Stimulated activated memory B cell treated with anti-CD40 and anti-IgM and Interleukin-4, amounts not matched to agents 10 μg/mL and 1 μg/mL and 100 μg/mL, for 72 hours (primary cell): ENCODE measurements around the gene THAP7.
"Not testable (repeated sequence)": the region's sequence is repeated elsewhere in the genome, so short reads cannot be mapped to it uniquely, and the experiment has no call there.

Source experiments
- ATAC-seq: fragments of 150-1000 bp; cut with Tn5 transposase; 2 replicates; pipeline ENCODE4 v1.10.0; 2021
- H3K27ac Mint-ChIP-seq: one replicate; pipeline ENCODE4 v1.8.0; 2022; ENCODE audit warnings: mild to moderate bottlenecking, mixed read lengths
- H3K27me3 Mint-ChIP-seq: one replicate; pipeline ENCODE4 v1.8.0; 2022; ENCODE audit warnings: mixed read lengths
- H3K36me3 Mint-ChIP-seq: one replicate; pipeline ENCODE4 v1.8.0; 2022; ENCODE audit warnings: mixed read lengths
- H3K4me1 Mint-ChIP-seq: one replicate; pipeline ENCODE4 v1.8.0; 2022; ENCODE audit warnings: mixed read lengths
- H3K4me3 Mint-ChIP-seq: one replicate; pipeline ENCODE4 v1.8.0; 2022; ENCODE audit warnings: mild to moderate bottlenecking, moderate library complexity, mixed read lengths
- H3K9me3 Mint-ChIP-seq: one replicate; pipeline ENCODE4 v1.8.0; 2022; ENCODE audit warnings: mixed read lengths

THAP7 gene, protein sequence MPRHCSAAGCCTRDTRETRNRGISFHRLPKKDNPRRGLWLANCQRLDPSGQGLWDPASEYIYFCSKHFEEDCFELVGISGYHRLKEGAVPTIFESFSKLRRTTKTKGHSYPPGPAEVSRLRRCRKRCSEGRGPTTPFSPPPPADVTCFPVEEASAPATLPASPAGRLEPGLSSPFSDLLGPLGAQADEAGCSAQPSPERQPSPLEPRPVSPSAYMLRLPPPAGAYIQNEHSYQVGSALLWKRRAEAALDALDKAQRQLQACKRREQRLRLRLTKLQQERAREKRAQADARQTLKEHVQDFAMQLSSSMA

DNA sequence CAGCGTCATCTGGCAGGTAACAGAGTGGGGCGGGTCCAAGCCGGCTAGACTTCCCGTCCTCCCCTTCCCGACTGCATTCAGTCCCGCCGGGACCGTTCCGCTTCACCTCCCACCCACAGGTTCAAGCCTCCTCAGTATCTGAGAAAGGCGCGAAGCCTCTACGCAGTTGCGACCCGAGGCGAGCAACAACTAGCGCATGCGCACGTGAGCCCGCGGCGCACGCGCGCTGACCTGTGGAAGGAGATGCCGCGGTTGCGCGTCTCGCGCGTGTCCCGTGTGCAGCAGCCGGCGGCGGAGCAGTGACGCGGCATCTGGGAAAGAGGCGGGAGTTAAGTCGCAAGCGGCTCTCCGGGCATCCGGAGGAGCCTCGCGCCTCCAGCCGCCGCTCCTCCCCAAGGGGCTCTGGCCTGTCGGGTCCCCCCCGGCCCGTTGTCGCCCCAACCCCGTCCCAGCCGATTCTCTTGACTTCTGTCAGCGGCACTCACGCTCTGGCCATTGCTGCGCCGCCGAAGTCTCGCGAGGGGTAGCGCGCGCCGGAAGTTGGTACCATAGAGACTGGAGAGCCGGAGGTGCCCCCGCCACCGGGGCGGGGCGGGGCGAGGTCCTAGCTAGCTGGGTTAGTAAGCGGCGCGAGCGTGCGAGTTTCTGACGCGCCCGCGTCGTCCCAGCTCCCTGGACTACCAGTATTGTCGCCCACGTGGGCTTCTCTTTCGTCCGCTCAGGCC lies at the start of gene THAP7:
Gene THAP7 (minus strand): TSS at position 518 of the 725 bp plus-strand sequence. CDS start 207 bp downstream, at position 311.
- Mint-ChIP-seq H3K36me3 (peaks cover 6% of the 10 kb centered on the region), H3K9me3 (no peaks in the 10 kb centered on the region)
- peak; percentile 97 for ATAC-seq

DNA sequence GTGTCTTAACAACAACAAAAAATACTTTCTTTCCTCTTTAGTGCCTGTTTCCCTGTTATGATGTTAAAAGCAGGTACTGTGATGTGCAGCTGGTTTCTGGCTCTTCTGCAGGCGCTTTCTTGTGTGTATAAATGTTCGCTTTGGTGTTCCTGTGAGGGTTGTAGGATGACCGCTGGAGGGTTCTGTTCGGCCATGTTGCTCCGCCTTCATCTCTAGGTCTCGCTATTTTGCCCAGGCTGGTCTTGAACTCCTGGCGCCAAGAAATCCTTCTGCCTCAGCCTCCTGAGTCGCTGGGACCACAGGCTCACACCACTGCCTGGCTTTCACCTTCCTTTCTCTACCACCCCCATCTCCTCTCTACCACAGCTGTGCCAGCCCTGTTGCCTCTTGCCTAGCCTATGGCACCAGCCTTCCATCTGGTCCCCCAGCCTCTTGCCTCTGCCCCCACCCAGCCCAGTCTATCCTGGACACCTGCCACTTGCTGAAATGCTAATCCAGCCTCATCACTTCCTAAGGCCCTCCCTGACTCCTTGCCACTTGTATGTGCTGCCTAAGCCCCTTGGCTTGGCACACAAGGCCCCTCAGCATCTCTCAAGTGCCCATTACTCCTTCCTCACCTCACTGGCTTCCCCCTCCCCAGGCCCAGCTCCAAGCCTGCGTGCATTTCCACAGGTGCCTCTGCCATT lies 49.4 kb upstream of the THAP7 start:
- Mint-ChIP-seq H3K27me3 (peaks cover 43% of the 10 kb centered on the region), H3K4me3 (no peak overlapping the region), H3K27ac (no peak overlapping the region), H3K4me1 (peaks cover 16% of the 10 kb centered on the region), H3K9me3 (no peaks in the 10 kb centered on the region), H3K36me3 (no peaks in the 10 kb centered on the region)
- ATAC-seq: no peak

More for the DNA sequence above, at the start of gene THAP7:
- no peaks in the 10 kb centered on the region for H3K27me3 Mint-ChIP-seq
- H3K4me1 Mint-ChIP-seq: peaks cover 40% of the 10 kb centered on the region
- peak within 1 kb of the TSS; percentile 97 for H3K27ac Mint-ChIP-seq
- H3K4me3 Mint-ChIP-seq: peak within 1 kb of the TSS; percentile 97

DNA sequence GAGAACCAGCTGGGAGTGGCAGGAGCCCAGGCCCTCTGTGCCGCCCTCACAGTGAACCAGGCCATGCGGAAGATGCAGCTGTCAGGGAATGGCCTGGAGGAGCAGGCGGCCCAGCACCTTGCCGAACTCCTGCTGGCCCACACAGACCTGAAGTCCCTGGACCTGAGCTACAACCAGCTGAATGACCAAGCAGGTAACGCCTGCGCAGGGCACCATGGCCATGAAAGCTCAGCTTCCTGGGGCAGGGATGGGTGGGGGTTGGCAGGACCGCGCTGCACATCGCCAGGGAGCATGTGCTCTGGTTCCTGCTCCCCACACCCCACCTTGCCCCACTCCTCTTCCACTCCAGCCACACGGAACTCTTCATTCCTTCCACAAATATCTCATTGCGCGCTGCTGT lies 47.0 kb upstream of the THAP7 start:
- peaks cover 26% of the 10 kb centered on the region for H3K4me1 Mint-ChIP-seq
- ATAC-seq, H3K27ac Mint-ChIP-seq, H3K36me3 Mint-ChIP-seq, H3K4me3 Mint-ChIP-seq, H3K9me3 Mint-ChIP-seq: not testable (repeated sequence)
- H3K27me3 Mint-ChIP-seq: peaks cover 44% of the 10 kb centered on the region

DNA sequence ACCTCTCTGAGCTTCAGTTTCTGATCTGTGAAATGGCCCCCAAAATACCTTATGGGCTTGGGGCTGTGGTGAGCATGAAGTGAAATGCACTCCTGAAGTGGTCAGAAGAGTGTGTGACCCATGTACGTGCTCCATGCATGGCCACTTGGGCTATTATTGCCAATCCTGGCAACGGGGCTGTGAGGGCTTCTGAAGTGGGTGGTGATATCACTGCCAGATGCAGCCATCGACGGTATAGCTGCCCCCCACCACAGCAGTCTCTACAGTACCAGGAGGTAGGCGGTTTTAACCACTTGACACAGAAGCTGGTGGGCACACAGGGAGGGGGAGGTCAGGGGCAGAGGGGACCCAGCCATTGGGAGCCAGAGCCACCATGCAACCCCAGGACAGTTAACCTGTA lies 46.5 kb upstream of the THAP7 start:
- not testable (repeated sequence) for H3K4me3 Mint-ChIP-seq, H3K36me3 Mint-ChIP-seq, ATAC-seq, H3K9me3 Mint-ChIP-seq, H3K27ac Mint-ChIP-seq
- Mint-ChIP-seq H3K27me3 (peaks cover 44% of the 10 kb centered on the region), H3K4me1 (peaks cover 31% of the 10 kb centered on the region)

DNA sequence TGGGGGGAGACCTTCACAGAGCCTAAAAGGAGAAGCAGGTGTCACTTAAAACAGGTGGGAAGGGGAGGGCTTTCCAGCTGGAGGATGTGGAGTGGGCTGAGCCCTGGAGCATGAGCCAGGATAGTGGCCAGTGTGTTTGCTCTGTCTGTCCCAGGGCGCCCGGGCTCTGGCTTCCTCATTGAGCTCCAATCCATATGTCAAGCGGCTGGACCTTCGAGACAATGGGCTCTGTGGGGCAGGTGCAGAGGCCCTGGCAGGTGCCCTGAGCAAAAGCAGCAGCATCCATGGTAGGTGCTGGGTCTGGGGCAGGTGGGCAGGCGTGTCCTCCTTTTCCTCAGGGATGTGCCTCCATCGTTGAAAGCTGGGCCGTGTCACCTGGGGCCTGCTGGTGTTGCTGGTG lies 45.8 kb upstream of the THAP7 start:
- Mint-ChIP-seq H3K9me3 (no peaks in the 10 kb centered on the region), H3K4me3 (no peak overlapping the region), H3K4me1 (peaks cover 39% of the 10 kb centered on the region), H3K36me3 (no peaks in the 10 kb centered on the region), H3K27ac (no peak overlapping the region), H3K27me3 (peaks cover 44% of the 10 kb centered on the region)
- ATAC-seq: no peak

DNA sequence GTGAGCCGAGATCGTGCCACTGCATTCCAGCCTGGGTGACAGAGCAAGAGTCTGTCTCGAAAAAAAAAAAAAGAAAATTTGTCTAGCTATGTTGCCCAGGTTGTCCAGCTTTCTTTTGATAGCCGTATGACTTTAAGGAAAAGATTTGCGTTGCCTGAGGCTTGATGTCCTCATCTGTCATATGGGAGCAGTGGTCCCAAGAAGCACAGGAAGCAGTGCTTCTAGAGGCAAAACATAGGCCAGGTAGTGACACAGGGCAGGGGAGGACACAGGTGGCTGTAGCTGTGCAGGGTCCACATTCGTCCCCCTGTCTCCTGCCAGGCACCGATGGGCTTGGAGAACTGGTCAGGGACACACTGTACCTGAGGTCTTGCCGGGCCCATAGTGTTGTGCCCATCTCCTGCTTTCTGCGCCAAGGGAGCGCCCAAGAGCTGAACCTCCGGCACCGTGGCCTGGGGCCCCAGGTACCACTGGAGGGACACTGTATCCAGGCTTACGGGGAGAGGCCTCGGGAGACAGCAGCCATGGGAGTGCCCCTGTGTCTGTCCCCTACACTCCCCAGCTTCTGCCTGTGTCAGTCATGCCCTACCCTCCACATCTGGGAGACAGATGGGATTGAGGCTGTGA lies 45.2 kb upstream of the THAP7 start:
- no peaks in the 10 kb centered on the region for H3K9me3 Mint-ChIP-seq
- H3K36me3 Mint-ChIP-seq: no peaks in the 10 kb centered on the region
- ATAC-seq: no peak
- H3K4me3 Mint-ChIP-seq: no peak overlapping the region
- H3K27ac Mint-ChIP-seq: no peak overlapping the region
- peaks cover 48% of the 10 kb centered on the region for H3K27me3 Mint-ChIP-seq
- peaks cover 39% of the 10 kb centered on the region for H3K4me1 Mint-ChIP-seq

DNA sequence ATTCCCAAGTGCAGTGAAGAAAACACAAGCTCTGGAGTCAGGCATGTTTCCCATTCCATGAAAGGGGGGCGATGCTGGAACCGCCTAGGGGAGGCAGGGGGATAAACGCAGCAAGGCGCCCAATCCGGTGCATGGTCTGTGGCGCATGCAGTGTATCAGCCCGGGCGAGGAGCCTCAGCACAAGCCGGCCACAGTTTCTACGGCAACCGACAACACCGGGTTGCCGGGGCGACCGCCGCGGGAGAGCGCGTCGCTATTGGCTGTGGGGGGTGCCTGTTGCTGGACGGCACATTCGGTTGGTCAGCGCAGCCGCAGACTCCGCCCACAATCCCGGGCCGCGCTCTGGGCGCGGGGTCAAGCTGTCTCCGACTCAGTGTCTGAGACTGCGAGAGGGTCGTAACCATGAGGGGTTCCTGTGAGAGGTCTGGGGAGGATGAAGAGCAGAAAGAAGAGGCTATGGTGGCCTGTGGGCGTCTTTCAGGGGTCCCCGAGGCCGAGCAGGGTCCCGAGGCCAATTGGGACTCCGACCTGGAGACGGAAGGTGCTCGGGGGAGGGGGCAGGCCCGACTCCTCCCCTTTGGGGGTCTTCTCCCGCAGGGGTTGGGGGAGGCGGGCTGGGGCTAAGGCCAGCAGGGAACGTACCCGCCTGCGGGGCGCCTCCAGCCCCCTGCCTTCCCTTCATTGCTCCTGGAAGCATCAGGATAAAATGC lies 43.8 kb upstream of the THAP7 start, which contains the start of gene LRRC74B:
Gene LRRC74B (plus strand): TSS at position 362 of the 710 bp plus-strand sequence. CDS start 41 bp downstream, at position 403.
- no peaks in the 10 kb centered on the region for H3K36me3 Mint-ChIP-seq
- peak within 1 kb of the TSS; percentile 88 for H3K4me3 Mint-ChIP-seq
- H3K27me3 Mint-ChIP-seq: peaks cover 43% of the 10 kb centered on the region
- peak; percentile 95 for ATAC-seq
- peaks cover 33% of the 10 kb centered on the region for H3K4me1 Mint-ChIP-seq
- peak within 1 kb of the TSS; percentile 78 for H3K27ac Mint-ChIP-seq
- no peaks in the 10 kb centered on the region for H3K9me3 Mint-ChIP-seq

DNA sequence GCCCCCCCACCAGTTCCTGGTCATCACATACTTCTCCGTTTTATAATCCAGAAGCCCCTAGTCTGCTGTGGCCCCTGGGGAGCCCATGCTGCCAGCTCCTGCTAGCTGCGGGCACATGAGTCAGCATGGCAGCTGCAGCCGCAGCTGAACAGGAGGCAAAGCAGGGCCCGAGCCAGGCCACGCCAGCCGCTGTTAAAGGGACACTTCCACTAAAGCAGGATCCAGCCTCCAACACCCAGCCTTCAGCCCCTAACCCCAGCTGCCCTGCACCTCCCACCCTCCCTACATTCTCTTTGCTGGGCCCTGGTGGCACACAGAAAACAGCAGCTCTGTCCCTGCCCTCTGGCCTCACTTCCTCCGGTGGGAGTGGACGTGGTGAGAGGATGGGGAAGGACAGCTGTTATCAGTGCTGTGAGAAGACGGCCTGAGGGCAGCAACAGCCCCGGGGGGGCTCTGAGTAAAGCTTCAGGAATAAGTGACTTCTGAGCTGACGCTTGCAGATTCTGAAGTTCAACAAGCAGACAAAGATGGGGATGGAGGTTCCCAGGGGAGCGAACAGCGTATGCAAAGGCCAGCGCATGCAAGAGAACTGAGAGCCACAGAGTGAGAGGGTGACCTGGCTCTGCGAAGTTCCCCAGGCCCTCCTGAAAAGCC lies 43.1 kb upstream of the THAP7 start:
- no peaks in the 10 kb centered on the region for H3K36me3 Mint-ChIP-seq
- H3K4me1 Mint-ChIP-seq: peaks cover 33% of the 10 kb centered on the region
- peaks cover 47% of the 10 kb centered on the region for H3K27me3 Mint-ChIP-seq
- peak overlapping the region; percentile 78 for H3K27ac Mint-ChIP-seq
- H3K9me3 Mint-ChIP-seq: no peaks in the 10 kb centered on the region
- peak; percentile 49 for ATAC-seq
- H3K4me3 Mint-ChIP-seq: peak overlapping the region; percentile 88

DNA sequence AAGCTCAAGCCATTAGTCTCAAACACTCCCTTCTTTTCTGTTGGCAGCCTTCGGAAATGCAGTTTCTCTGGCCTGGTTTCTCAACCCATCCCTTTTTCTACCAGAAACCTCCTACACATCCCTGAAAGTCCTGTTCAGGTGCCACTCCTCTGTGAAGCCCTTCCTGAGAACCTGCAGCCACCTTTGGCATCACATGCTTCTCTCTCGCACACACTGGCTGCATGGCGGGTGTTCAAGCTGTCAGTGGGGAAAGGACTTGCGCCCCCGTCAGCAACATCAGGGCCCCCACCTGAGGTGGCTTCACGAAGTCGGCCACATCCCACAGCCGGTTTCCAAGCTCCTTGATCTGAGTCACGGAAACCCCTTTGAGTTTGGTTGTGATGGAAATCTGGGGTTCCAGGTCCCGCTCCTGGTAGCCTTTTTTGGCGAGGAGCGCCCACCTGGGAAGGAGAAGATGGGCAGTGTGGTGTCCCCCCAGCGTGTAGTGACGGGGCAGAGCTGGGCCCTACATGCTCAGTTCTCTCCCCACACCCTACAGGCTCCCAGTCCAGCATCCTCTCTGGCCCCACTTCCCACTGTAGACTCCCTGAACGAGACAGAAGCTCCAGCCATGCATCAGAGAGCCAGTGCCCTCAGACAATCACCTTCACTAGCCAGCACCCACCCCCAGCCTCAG lies 42.1 kb upstream of the THAP7 start:
- Mint-ChIP-seq H3K36me3 (no peaks in the 10 kb centered on the region), H3K27me3 (peaks cover 53% of the 10 kb centered on the region), H3K4me1 (peaks cover 33% of the 10 kb centered on the region), H3K27ac (no peak overlapping the region), H3K4me3 (no peak overlapping the region), H3K9me3 (no peaks in the 10 kb centered on the region)
- no peak for ATAC-seq

DNA sequence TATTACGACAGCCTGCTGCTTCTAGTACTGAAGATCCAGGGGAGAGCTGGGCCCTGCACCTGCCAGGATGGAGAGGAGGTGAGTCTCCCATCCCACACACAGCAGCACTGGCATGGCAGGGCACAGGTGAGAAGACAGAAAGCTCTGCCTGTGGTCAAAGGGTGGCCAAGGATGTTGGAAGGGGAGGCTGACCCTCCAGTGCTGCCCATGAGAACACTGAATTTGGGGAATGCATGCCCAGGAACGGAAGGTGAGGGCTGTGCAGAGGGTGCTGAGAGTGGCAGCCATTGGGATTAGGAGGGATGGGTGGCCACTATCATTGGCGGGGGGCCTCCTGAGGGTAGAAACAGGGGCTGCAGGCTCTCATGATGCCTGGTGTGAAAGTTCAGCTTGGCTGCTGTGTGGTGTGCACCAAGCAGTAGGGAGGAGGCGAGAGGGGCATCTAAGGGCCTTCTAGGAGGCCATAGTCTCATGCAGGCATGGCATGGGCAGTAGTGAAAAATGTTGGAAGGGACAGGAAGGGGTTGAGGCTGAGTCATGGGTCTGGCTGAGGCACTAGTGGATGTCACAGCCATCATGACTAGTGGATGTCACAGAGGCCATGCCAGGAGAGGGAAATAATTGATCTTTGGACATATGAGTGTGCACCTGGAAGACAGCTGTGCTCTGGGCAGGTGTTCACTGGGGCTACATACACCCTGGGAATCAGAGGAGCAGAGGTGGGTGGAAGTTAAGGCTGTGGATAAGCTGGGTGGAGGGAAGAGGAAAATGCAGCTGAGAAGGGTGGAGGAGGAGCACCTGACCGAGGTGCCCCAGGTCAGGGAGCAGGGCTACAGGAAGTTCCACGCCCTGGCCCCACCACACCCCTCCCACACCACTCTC lies 41.3 kb upstream of the THAP7 start:
- peaks cover 53% of the 10 kb centered on the region for H3K27me3 Mint-ChIP-seq
- H3K4me1 Mint-ChIP-seq: peaks cover 33% of the 10 kb centered on the region
- H3K27ac Mint-ChIP-seq: no peak overlapping the region
- no peaks in the 10 kb centered on the region for H3K36me3 Mint-ChIP-seq
- no peak overlapping the region for H3K4me3 Mint-ChIP-seq
- H3K9me3 Mint-ChIP-seq: no peaks in the 10 kb centered on the region
- ATAC-seq: no peak

DNA sequence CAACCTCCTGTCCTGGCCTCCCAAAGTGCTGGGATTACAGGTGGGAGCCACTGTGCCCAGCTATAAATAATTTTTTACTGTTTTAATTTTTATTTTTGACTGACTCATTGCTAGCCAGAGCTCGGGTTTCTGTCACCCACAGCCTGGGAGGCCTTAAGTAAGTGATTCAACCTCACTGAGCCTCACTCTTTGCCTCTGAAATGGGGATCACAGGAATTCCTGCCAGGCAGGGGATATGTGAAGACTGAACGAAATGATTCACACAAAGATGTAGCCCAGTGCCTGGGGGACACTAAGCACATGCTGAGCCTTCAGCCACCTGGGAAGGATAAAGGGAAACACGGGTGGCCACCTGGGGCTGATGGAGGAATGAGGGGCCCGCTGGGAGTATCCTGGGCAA lies 40.0 kb upstream of the THAP7 start:
- Mint-ChIP-seq H3K27ac (no peak overlapping the region), H3K9me3 (no peaks in the 10 kb centered on the region), H3K4me3 (no peak overlapping the region), H3K4me1 (peaks cover 33% of the 10 kb centered on the region), H3K27me3 (peaks cover 53% of the 10 kb centered on the region), H3K36me3 (no peaks in the 10 kb centered on the region)
- ATAC-seq: no peak

DNA sequence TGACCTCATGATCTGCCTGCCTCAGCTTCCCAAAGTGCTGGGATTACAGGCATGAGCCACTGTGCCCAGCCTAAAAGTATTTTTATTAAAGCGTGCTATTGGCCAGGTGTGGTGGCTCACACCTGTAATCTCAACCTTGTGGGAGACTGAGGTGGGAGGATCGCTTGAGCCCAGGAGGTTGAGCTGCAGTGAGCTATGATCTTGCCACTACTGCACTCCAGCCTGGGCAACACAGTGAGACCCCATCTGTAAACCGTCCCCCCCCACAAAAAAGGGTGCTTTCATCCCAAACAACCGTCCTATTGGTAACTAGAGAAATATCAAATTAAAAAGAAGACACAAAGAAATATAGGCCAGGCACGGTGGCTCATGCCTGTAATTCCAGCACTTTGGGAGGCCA lies 37.2 kb upstream of the THAP7 start:
- ATAC-seq: not testable (repeated sequence)
- H3K27me3 Mint-ChIP-seq: peaks cover 42% of the 10 kb centered on the region

DNA sequence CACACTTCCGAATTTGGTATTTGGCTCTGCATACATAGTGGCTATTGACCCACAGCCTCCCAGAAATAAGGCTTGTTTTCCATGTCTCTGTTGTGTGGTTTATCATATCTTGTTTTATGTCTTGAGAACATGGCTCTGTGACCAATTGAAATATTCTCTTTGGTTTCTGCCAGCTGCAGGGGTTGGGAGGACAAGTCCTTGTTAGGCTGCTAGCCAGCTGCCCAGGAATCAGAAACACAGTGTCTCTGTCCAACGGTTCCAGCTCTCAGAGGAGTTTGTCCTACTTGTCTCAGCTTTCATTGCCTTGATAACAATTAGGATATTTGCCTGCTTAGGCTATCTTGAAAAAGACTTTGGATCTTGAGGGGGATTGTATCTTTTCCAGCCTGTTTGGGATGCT lies 36.5 kb upstream of the THAP7 start:
- H3K27me3 Mint-ChIP-seq: peaks cover 38% of the 10 kb centered on the region
- no peaks in the 10 kb centered on the region for H3K9me3 Mint-ChIP-seq
- peaks cover 7% of the 10 kb centered on the region for H3K4me1 Mint-ChIP-seq
- no peaks in the 10 kb centered on the region for H3K36me3 Mint-ChIP-seq
- H3K27ac Mint-ChIP-seq: no peak overlapping the region
- ATAC-seq: no peak
- H3K4me3 Mint-ChIP-seq: no peak overlapping the region

More for the DNA sequence above, 37.2 kb upstream of the THAP7 start:
- H3K9me3 Mint-ChIP-seq, H3K36me3 Mint-ChIP-seq, H3K27ac Mint-ChIP-seq, H3K4me3 Mint-ChIP-seq: not testable (repeated sequence)
- peaks cover 15% of the 10 kb centered on the region for H3K4me1 Mint-ChIP-seq
